Measurements from ENCODE around the gene KCNA4.

DNA sequence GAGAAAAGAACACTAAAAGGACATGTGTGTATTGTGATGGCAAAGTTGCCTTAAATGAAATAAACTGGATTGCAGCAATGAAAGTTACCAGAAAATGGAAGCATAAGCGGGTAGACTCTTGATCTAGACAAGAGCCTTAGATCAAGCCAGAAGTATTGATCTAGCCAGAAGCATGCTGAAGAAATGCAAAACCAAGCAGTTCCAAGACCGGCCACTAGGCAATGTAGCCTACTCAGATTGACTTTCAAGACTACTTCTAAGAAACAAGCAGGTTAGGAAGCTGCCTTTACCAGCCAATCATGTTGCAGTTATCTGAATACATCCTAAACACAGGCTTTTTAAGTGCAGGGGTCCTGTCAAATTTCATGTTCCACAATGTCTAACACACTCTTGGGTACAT, 54.6 kb downstream of the KCNA4 start:
- TF ChIP-seq CTCF (IDR thresholded peaks at IDR 0.05): peak in 2 of 3 experiments; percentile 29 to 51
- no peak for TF ChIP-seq POLR2A (IDR thresholded peaks at IDR 0.05)
